Left renal pelvis (tissue), 4 donors: ENCODE data around the gene SRP9. TPM values are rescaled to one million over a fixed set of nuclear protein-coding genes. Genes with fewer than 3 reads are reported as not detected.

Experiments used
- DNase-seq, 4 donors: peaks; one replicate each; pipeline ENCODE4 v3.0.0-alpha.2; 2013; ENCODE audit warnings: low read depth in 4 of 4, low spot score in 3 of 4
- polyA plus RNA-seq, 4 donors: library from polyadenylated mRNA; unstranded; fragments of 120-200 nt; gene quantifications; one replicate each; pipeline ENCODE4 v1.2.1, GENCODE V29; 2013; ENCODE audit not compliant: insufficient read length in 4 of 4

Gene SRP9
- 100 to 1,000 TPM; 328 to 570 (median 426) TPM for polyA plus RNA-seq

DNA sequence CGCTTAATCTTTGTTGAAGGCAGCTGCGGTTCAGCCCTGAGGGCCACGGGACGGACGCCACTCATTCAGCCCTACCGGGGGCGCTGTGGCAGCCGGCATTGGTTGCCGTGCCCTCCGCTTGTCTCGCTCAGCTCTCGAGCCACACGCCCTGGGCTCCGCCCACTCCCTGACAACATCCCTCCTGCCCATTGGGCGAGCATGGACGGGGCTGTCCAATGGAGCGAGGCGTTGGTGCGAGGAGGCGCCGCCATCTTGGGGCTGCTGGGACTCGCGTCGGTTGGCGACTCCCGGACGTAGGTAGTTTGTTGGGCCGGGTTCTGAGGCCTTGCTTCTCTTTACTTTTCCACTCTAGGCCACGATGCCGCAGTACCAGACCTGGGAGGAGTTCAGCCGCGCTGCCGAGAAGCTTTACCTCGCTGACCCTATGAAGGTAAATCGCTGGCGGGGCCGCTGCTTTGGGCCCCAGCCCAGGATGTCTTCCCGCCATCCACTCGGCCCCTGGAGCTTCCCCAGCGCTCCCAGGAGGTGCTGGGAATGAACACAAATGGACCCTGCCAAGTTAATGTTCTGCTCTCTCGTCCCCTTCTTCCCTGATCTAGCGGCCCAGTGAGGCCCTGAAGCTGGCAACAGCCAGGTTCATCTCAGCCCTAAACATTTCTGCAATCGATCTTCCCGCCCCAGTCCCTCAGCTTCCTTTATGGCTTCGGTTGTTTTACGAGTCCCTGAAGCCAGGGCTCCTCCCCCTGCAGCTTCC, at the start of gene SRP9:
SRP9 (plus strand) TSS at position 244 of the 754 bp plus-strand sequence; CDS start at position 359, 115 bp downstream.
- DNase-seq = peak; percentile 96 to 98 (median 98)

DNA sequence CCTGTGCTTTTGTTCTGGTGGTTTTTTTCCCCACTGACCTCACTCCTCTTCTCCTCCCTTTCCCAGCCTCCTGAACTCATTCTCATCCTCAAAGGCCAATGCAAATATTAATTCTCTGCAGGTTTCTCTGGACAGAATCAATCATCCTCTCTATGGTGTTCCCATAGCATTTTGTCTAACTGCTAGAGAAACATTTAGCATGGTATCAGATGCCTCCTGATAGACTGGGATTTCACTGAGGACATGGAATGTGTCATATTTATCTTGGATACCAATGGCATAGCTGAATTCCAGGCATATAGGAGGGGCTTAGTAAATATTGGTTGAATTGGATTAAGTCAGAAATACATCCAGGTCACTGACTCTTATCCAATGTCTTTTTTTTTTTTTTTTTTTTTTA, 46.1 kb upstream of the SRP9 start:
- no peak for DNase-seq

DNA sequence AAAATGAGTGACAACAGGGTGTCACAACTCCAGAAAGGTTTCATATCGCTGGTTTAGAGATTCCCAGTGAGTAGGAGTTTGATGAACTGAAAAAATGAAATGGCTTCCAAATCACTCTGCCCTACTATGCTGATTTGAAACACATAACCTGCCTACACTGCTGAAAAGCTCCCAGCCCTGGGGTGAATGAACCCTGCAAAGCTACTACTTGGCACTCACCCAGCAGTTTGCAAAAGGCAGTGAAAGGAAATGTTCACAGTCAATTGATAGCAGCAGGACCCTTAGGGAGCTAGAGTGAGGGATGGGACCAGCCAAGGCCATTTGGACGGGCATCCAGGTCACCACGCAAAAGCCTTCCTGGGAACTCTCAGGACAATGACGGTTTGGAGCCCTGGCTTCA, 44.4 kb upstream of the SRP9 start:
- DNase-seq = no peak

DNA sequence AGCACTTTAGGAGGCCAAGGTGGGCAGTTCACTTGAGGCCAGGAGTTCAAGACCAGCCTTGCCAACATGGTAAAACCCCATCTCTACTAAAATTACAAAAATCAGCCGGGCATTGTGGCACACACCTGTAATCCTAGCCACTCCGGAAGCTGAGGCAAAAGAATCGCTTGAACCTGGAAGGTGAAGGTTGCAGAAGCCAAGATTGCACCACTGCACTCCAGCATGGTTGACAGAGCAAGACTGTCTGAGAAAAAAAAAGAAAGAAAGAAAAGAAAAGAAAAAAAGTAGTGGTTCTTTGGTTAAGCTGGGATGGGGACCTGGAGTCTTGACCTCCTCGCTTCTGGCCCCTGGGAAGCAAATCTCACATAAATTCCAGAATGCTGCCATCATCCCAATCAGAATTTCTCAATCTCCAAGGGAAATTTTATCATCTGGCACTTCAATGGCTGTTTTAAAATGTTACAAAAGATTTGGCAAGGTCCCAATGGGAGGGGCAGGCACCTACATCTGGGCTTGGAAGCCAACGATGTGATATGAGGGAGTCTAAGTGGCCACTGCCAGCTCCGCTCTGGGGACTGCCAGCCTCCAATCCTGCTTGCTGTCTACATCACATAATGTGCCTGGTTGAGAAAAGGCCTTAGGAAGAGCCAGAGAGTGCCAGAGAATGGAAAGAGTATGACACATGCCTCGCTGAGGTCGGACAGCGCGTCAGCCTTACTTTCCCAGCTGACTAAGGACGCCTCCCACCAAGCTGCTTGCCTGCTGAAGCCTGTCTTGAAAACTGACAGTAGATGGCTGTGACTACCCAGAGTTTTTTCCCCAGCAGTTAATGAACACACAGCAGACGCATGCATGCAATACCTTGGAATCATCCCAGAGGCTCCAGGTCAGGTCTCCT, 42.1 kb upstream of the SRP9 start:
- peak in 1 of 4 donors; percentile 40 for DNase-seq

DNA sequence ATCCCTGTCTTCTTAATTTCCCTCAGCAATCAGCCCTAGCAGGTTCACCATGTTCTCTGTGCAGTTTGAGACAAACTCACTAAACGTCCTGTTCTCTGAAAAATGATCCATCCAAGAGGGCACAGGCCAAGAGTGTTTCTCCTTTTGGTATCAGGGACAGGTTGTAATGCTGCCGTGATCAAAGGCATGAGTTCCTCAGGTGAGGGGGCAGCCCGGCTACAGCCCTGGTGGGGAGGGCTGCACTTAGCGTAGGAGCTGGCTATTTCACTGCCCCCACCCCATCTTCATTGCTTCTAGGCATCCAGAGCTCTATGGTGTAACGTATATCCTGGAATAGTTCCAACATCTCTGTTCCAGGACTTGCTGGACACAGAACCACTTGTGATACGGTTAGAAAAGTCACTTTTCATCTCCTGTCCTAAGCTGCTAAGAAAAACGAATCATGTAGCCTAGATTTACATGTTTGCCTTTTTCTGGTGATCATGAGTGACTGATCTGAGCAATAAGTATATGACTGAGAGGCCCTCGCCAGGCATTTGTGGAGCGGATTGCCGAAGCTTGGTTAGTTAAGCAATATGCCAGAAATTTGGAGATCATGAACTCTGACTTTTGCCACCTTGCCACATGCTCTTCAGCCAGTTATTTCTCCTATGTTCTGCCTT, 41.1 kb upstream of the SRP9 start:
- no peak for DNase-seq

DNA sequence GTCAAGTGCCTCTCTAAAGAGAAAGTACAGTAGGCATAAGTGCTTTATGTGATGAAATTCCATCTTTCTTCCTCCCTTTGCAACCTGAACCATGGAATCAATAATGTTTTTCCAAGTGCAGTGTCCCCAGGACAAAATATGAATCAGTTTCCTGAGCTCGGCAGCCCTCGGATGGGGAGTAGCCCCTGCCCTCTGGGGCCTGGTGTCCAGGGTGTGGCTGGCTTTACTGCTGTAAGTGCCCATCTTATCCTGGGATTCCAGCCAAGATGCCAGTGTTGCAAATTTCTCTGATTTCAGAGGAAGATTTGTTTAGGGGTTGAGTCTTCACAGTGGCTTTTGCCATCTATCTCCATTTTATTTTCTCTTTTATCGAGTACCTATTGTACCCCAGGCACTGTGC, 40.5 kb upstream of the SRP9 start:
- DNase-seq = no peak

DNA sequence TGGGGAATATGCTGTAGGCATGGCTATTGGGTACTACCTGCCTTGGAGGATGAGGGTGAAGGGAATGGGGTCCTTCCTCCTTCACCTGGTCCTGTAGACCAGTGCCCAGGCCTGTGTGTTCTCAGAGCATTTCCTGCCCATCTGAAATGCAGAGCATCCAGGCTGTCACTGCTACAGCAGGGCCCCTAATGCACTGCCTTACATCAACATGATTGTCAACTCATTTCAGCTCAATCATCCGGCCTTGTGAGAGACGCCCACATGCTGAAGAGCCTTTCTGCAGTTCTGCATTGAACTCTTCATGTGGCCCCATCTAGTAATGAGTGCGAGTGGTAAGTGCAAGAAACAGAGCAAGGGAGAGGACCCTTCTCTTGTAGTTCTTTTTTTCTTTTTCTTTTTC, 39.8 kb upstream of the SRP9 start:
- no peak for DNase-seq

DNA sequence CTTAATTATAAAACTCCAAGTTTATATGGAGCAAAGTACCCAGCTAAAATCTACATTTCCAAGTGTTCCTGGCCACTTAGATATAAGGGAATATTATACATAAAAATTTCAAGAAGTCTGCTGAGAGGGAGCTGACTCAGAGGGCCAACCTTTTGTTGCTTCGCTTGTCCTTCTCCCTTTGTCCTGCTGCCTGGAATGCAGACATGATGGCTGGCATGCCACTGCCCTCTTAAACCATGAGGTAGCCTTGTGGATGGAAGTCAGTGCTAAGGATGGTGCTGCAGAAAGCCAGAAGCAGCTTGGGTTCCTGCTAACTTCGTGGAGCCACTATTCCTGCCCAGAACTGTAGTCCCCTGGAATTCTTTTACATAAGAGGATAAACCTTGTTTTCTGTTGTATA, 38.9 kb upstream of the SRP9 start:
- no peak for DNase-seq

DNA sequence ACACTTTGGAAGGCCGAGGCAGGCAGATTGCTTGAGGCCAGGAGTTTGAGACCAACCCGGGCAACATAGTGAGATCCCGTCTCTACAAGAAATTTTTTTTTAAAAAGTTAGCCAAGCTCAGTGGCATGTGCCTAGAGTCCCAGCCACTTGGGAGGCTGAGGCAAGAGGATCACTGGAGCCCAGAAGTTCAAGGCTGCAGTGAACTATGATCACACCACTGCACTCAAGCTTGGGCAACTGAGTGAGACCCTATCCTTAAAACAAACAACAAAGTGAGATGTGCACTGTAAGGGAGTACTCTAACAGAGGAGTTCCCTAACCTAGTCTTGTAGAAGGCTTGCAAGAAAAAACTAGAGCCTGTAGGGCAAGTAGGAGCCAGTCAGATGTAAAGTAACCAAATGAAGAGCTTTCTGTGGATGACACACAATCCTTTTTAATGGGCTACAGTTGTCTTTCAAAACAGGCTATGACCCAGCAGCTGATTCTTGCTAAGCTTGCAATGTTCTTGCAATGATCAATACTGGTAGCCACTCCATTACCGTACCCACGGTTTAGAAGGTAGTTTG, 38.0 kb upstream of the SRP9 start:
- no peak for DNase-seq

GRCh38 chr1:225744745-225745144, 32.9 kb upstream of the SRP9 start:
- DNase-seq = no peak

DNA sequence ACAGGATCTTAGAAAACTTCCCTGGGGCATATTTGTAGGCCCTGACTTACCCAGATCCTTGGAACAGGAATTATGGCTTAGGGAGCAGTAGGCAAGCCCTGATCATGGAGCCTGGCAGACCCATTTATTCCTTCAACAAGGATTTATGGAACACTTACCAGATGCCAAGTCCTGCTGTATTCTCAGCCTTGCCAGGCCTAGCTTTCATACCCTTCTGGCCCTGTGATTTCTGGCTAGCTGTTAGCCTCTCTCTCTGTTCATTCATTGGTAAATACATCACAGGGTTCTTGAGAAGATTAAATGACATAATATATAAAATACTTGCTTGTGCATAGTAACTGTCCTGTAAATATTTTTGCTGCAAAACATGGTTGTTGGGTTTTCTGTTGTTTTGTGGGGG, 32.4 kb upstream of the SRP9 start:
- DNase-seq = no peak

DNA sequence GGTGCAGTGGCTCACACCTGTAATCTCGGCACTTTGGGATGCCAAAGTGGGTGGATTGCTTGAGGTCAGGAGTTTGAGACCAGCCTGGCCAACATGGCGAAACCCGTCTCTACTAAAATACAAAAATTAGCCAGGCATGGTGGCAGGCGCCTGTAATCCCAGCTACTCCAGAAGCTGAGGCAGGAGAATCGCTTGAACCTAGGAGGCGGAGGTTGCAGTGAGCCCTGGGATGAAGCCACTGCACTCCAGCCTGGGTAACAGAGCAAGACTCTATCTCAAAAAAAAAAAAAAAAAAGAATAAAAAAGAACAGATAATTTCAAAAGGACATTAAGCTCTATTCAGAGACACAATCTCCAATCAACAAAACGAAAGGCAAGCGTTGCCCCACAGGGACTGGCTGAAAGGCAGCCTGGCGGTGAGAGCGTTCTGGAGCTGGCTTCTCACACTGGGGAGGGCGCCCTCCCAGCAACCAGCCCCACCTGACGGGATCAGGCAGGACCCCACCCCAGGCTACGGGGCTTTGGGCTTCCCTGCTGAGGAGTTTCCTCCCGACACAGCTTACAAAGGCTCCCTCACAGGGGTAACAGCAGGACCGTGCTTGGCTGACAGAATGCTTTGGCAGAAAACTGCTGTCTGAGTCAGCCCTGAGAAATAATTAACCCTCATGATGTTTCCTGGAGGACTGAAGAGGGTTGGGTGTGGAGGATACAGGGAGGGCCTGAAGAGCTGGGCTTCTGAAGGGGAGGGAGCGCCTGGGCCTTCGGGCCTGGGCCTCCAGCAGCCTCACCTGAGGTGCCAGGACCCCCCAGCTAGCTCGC, 31.1 kb upstream of the SRP9 start:
- DNase-seq = peak; percentile 57 to 74 (median 69)

- no peak for DNase-seq
Measured at GRCh38 chr1:225747566-225747965, 30.1 kb upstream of the SRP9 start.

- DNase-seq = no peak
Measured at GRCh38 chr1:225748529-225748928, 29.1 kb upstream of the SRP9 start.

GRCh38 chr1:225749706-225750105, 27.9 kb upstream of the SRP9 start:
- DNase-seq = no peak

DNA sequence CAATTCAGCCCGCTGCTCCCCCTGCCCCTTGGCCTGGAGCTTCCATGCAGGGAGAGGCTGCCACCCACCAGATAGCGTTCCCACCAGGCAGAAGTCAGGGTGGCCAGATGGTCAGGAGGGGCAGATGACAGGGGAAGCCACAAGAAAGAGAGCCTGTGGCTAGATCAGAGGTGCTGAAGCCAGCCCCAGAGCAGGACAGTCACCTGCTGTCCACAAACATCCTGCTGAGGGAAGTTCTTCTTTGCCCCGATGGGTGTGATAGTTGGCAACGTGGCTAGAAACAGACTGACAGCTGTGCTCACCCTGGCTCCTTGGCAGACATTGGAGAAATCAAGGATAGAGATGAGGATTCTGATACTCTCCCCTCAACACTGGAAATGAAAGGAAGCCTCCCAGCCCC, 27.2 kb upstream of the SRP9 start:
- DNase-seq = no peak

- DNase-seq = no peak
Measured at GRCh38 chr1:225750875-225751824, 26.5 kb upstream of the SRP9 start.

DNA sequence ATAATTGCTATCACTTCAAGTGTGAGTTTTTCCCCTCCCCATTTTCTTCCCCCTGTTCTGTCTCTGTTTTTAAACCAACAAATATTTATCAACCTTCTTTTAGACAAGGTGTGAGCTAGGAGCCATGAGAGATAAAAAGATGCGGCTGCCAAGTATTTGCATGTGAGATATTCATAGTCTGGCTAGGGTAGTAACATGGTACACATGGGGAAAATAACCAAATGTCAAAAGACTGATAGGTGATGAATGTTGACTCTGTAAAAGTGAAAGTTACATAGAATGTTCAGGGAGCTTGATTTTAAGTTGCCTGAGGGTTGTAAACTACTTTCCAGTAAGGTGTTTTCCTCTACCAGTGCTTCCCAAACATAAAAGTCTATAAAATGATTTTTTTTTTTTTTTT, 25.4 kb upstream of the SRP9 start:
- no peak for DNase-seq
